H1 (cell line): ENCODE measurements around the gene BGLAP. TPM values are rescaled to one million over a fixed set of nuclear protein-coding genes. Genes with fewer than 3 reads are reported as not detected.

ENCODE experiments used
- CBX5 ChIP-seq: fragments of 300-800, 300-1000 bp; sonication (generic); IDR thresholded peaks from 2 replicates; pipeline ENCODE4 v1.7.1; 2016; ENCODE audit warnings: antibody characterized with exemption, low read length, low read depth
- EP300 ChIP-seq, 2 experiments: IDR thresholded peaks; 1 replicate in 1 of 2; 2 replicates in 1 of 2; pipeline ENCODE4 v1.6.1; 2011 to 2012; ENCODE audit warnings: low read depth in 2 of 2, low read length in 2 of 2, mild to moderate bottlenecking in 2 of 2, borderline replicate concordance in 1 of 2, inconsistent platforms in 1 of 2, moderate library complexity in 1 of 2
- JUND ChIP-seq: IDR thresholded peaks from 2 replicates; pipeline ENCODE4 v1.6.1; 2011; ENCODE audit warnings: mild to moderate bottlenecking, improper control_type of control experiment, low read length
- KDM4A ChIP-seq: IDR thresholded peaks from one replicate; pipeline ENCODE4 v1.7.1; 2012; ENCODE audit warnings: low read depth, mild to moderate bottlenecking, moderate library complexity, low read length, inconsistent platforms; ENCODE audit not compliant: severe bottlenecking
- SP4 ChIP-seq: IDR thresholded peaks from 2 replicates; pipeline ENCODE4 v1.6.1; 2012; ENCODE audit warnings: low read length, inconsistent platforms
- TCF12 ChIP-seq: IDR thresholded peaks from 2 replicates; pipeline ENCODE4 v1.6.1; 2011; ENCODE audit warnings: low read depth, mild to moderate bottlenecking, low read length
- polyA plus RNA-seq, 7 experiments: library from polyadenylated mRNA; depleted of rRNA in 3 of 7; stranded (reverse) in 5 of 7; unstranded in 2 of 7; fragments of >200 nt in 5 of 7; fragments of 200-250 nt in 2 of 7; gene quantifications; 1 replicate in 5 of 7; 2 replicates in 1 of 7; 4 replicates in 1 of 7; pipeline versions ENCODE4 v1.2.1 to v1.2.3, GENCODE V29; 2011 to 2013; ENCODE audit warnings: missing spikeins in 2 of 7, mixed read lengths in 2 of 7
- total RNA-seq: library from RNA; stranded (reverse); fragmentation: NEBNext Ultra II Directional; extraction: Animal tissue kit (Norgen Biotek cat#: 25700); gene quantifications from 2 replicates; pipeline ENCODE4 v1.2.1, GENCODE V29; 2021

The BGLAP gene
- total and polyA plus RNA-seq, 2 of the 8 experiments (the other 6 are each of a cell fraction or from before 2014, with no cell fraction given), result 1.2 to 1.5 TPM

DNA sequence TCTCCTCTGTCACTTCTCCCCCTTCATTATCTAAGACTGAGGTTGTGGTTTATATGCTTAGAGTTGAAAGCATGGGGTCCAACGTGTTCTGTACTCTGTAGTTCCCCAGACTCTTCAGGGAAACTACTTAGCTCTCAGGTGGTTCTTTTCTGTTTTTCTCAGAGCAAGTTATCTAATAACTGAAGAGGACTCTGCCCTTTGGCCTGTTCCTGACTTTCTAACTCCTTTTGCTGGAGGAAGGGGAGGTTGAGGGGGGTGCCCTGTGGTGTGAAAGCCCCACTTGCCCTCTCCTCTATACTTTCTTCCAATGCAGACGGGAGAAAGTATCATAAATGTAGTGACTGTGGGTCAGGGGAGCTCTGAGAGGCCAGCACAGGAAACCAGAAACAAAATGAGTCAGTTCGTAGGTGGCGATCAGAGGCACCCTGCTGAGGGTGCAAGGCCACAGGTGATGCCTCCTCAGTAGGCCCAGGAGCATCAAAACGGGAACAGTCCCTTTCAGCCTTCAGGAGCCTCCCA is 43.1 kb upstream of the BGLAP start (continued):
- TF ChIP-seq EP300 (IDR thresholded peaks at IDR 0.05; ENCODE audit: borderline replicate concordance in 1 of 2, low read depth in 2 of 2, low read length in 2 of 2), result no peak
- TF ChIP-seq KDM4A, result no peak
- no peak for TF ChIP-seq TCF12
- no peak for TF ChIP-seq JUND
- TF ChIP-seq SP4, result no peak
- no peak for TF ChIP-seq CBX5
